CD4-positive, alpha-beta T cell treated with Interleukin-2 at 100 ng/mL for 4 hours (primary cell): ENCODE measurements around the gene CERS4.
"Not testable (repeated sequence)": the region's sequence is repeated elsewhere in the genome, so short reads cannot be mapped to it uniquely, and the experiment has no call there.

Source experiments
- DNase-seq: peaks from one replicate; pipeline ENCODE4 v3.0.0-alpha.2; 2020; ENCODE audit warnings: low spot score

Gene CERS4

DNA sequence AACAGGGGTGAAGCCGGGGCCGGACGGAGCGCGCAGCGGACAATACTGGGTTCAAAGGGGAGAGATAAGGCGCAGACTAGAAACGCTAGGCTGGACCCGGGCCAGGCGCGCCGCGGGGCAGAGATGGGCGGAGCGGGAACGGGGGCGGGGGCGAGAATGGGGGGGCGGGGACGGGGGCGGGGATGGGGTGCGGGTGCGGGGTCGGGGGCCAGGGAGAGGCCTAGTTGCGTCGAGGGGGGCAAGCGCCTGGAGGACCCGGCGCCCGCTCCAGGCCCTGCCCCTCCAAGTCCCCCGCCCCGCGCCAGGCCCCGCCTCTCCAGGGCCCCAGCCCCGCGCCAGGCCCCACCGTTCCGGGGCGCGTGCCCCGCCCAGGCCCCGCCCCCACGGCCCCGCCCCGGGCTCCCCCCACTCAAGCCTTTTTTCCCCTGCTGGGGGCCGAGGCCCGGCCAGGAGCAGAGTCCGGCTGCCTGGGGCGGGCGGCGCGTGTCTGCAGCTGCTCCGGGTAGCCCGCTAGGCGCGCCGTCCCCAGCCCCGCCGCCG is at the start of gene CERS4:
CERS4 (plus strand) TSS at position 449 of the 540 bp plus-strand sequence. CDS start 41,707 bp downstream, outside the sequence.
- peak; percentile 80 for DNase-seq

DNA sequence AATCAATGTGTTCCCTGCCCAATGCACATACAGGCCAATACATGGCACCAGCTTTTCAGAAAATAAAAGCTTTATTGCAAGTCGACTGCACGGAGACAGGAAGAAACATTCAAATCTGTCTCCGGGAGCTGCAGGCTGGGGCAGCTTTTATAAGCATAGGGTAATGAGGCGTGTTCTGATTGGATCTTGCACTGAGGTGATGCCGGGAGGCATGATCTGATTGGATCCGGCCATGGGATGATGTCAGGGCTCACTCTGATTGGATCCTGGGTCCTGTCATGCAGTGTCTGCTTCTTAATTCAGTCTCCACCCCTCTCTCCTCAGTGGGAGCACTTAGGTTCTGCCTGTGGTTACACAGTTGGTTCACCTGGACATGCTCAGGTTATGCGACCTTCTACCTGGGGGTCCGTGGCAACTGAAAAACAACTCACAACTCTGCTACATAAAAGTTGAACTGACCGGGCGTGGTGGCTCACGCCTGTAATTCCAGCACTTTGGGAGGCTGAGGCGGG is 48.0 kb upstream of the CERS4 start:
- DNase-seq: no peak

GRCh38 chr19:8163759-8164158 is 45.4 kb upstream of the CERS4 start:
- no peak for DNase-seq

DNA sequence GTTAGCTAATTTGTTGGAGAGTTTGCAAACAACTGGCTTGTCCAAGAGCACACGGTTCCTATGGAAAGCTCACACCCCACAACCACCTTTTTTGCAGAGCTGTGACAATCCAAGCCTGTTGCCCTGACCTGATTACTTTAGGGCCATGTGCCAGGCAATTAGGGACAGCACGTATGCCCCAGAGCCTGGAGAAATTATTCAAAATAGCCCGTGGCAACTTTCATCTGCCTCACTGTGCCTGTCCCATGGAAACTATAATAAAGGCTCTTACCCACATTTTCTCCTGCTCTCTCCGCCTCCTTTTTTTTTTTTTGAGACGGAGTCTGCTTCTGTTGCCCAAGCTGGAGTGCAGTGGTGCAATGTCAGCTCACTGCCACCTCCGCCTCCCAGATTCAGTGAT is 41.2 kb upstream of the CERS4 start:
- DNase-seq: no peak

DNA sequence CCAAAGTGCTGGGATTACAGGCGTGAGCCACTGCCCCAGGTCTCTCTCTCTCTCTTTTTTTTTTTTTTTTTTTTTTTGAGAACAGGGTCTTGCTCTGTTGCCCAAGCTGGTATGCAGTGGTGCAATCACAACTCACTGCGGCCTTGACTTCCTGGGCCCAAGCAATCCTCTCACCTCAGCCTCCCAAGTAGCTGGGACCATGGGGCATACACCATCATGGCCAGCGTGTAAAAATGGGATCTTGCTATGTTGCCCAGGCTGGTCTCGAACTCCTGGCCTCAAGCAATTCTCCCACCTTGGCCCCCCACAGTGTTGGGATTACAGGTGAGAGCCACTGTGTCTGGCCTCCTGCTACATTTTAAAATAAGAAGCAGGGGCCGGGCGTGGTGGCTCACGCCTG is 40.6 kb upstream of the CERS4 start:
- no peak for DNase-seq

DNA sequence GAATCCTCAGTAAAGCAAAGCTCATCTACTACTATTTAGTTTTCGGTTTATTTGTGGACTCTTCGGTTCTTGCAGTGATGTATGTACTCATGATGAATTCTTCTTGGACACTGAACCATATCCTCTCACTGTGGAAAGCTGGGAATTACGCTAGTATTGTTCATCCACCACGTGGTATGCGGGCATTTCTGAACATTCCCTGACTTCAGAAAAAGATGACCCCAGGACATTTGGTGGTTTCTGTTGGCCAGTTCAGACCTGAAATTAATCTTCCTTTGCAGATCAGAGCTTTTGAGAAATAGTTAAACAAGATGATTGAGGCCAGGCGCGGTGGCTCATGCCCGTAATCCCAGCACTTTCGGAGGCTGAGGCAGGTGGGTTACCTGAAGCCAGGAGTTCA is 34.5 kb upstream of the CERS4 start:
- no peak for DNase-seq

- DNase-seq: no peak
Measured at GRCh38 chr19:8180018-8180417, 29.2 kb upstream of the CERS4 start.

GRCh38 chr19:8184274-8184673 is 24.9 kb upstream of the CERS4 start:
- DNase-seq: no peak

GRCh38 chr19:8185343-8186068 is 23.7 kb upstream of the CERS4 start:
- DNase-seq: no peak

DNA sequence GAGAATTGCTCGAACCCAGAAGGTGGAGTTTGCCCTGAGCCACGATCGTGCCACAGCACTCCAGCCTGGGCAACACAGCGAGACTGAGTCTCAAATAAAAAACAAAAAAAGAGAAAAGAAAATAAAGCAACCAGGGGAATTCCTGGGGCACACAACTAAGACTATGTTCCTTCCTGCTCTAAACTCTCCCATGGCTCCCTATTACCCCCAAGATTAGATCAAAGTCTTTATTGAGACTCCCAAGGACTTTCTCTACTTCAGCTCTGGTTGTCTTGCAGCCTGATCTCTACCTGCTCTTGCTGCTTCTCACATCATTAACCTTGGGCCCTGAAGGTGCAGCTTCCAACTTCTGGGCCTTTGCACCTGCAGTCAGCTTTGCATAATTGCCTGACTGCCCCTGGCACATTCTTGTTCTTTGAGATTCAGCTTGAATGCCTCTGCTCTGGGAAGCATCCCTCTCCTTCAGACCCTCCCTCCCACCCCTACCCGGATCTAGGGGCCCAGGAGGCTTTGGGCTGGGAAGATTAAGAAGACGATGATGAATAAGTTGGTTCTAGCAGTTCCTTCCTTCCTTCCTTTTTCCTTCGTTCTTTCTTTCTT is 16.8 kb upstream of the CERS4 start:
- DNase-seq: no peak

- DNase-seq: peak; percentile 57
Measured at GRCh38 chr19:8194528-8195267, 14.5 kb upstream of the CERS4 start.

- DNase-seq: no peak
Measured at GRCh38 chr19:8196271-8196927, 12.8 kb upstream of the CERS4 start.

DNA sequence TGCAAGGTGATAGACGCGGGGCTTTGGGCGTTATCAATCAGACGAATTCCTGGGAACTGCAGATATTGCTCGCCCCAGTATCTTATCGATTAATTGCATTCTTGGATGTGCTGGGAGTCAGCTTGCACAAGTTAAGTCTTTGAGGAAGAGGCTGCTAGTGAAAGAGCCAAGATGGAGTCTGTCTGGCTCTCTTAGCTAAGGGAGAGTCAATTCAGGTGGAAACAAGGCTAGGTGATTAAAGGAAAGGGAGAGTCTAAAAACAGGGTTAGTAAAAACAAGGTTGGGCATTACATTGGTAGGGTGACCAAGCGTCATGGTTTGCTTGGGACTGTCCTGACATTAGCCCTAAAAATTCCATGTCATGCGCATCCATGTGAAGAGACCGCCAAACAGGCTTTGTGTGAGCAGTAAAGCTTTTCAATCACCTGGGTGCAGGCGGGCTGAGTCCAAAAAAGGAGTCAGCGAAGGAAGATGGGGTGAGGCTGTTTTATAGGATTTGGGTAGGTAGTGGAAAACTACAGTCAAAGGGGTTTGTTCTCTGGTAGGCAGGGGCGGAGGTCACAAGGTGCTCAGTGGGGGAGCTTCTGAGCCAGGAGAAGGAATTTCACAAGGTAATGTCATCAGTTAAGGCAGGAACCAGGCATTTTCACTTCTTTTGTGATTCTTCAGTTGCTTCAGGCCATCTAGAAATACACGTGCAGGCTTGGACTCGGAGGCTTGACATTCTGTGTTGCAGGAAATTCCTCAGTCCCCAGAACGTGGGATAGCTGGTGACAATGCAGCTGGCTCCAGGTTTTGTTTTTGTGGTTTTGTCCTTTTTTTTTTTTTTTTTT is 5.7 kb upstream of the CERS4 start:
- not testable (repeated sequence) for DNase-seq

- DNase-seq: no peak
Measured at GRCh38 chr19:8204961-8205360, 4.2 kb upstream of the CERS4 start.

DNA sequence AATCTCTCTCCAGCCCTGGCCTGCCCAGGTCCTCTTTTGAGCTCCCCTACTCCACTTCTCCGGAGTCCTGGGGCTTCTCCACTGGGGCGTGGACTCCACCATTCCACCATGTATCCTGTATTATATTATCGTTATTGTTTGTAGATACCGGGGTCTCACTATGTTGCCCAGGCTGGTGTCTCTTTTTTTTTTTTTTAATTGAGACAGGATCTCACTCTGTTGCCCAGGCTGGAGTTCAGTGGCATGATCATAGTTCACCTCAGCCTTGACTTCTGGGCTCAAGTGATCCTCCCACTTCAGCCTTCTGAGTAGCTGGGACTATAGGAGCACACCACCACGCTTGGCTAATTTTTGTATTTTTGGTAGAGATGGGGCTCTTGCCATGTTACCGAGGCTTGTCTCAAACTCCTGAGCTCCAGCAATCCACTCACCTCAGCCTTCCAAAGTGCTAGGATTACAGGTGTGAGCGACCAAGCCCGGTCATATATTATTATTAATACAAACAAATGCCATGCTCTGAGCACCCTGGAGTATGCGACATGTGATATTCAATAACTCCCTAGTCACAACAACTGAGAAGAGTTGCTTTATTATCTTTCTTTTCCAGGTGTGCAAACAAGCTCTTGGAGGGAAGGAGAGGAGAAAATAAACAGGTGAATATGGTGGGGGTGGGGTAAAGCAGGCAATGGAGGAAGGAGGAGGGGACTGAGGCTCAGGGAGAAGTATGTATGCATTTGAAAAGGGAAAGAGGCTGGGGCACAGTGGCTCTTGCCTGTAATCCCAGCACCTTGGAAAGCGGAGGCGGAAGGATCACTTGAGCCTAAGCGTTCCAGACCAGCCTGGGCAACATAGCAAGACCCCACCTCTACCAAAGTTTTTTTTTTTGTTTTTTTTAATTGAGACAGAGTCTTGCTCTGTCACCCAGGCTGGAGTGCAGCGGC is 2.8 kb upstream of the CERS4 start:
- DNase-seq: no peak

- not testable (repeated sequence) for DNase-seq
Measured at GRCh38 chr19:8207326-8207725, 1.8 kb upstream of the CERS4 start.

DNA sequence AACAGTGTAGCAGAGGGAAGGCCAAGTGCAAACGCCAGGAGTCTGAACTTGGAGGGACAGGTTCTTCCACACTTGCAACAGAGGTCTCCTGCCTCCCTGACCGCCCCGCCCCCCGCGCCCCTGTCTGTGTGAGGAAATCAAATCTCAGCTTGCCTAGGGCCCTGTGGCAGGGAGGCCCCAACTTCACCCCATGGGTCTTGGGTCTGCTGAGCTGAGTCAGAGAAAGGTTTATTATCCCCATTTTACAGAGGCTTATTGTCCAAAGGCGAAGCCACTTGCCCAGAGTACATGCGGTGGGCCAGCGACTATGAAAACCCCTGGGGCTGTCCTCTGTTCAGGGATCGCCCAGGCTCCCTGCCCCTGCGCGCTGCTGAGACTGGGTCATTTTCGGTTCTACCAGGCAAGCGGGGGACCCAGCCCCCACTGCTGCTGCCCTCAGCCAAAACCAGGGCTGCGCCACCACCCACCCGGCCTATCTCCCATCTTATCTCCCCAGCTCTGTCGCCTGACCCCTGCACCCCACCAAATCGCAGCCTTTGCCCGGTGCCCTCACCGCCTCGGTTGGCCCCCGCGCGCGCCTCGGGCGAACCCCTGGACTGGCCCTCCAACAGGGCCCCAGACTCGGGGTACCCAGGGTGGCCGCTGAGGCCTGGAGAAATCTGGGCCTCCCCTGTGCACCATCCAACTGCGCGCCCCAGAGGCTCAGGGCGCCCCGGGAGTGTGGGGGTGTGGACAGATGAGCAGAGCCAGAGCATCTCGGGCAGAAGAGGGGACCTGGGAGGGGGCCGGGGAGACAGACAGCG is 850 bp upstream of the CERS4 start:
- no peak for DNase-seq

- DNase-seq: peak; percentile 78
Measured at GRCh38 chr19:8209462-8210378, 550 bp downstream of the CERS4 start.
